DOHH2 (cell line): ENCODE data around the gene SLC39A13.

ENCODE experiments used
- H3F3A ChIP-seq: fragments of 200-600 bp; sonication (generic), shearing (Covaris generic); 2 replicates; pipeline ENCODE4 v1.6.0; 2016; ENCODE audit warnings: antibody characterized with exemption, mild to moderate bottlenecking; ENCODE audit not compliant: control insufficient read depth, insufficient read depth
- H3K27ac ChIP-seq: fragments of 200-600 bp; sonication (generic); 2 replicates; pipeline ENCODE4 v1.5.1; 2014; ENCODE audit warnings: low read depth, mild to moderate bottlenecking, low read length, moderate library complexity
- H3K27me3 ChIP-seq: fragments of 200-600 bp; sonication (generic); 2 replicates; pipeline ENCODE4 v1.6.1; 2014; ENCODE audit warnings: mild to moderate bottlenecking, low read length, mixed read lengths; ENCODE audit not compliant: control insufficient read depth
- H3K36me3 ChIP-seq: fragments of 200-600 bp; sonication (generic); 2 replicates; pipeline ENCODE4 v1.6.1; 2014; ENCODE audit warnings: mild to moderate bottlenecking, low read length, moderate library complexity, mixed read lengths; ENCODE audit not compliant: control insufficient read depth
- H3K4me1 ChIP-seq: fragments of 200-600 bp; sonication (generic); 2 replicates; pipeline ENCODE4 v1.6.1; 2014; ENCODE audit warnings: mild to moderate bottlenecking, low read length, mixed read lengths; ENCODE audit not compliant: control insufficient read depth
- H3K4me2 ChIP-seq: fragments of 200-600 bp; sonication (generic); 2 replicates; pipeline ENCODE4 v1.6.0; 2014; ENCODE audit warnings: mild to moderate bottlenecking, low read length, moderate library complexity
- H3K4me3 ChIP-seq: fragments of 200-600 bp; sonication (generic); 2 replicates; pipeline ENCODE4 v1.5.1; 2014; ENCODE audit warnings: mild to moderate bottlenecking, low read length, mixed read lengths
- H3K79me2 ChIP-seq: fragments of 200-600 bp; sonication (generic); 2 replicates; pipeline ENCODE4 v1.6.1; 2014; ENCODE audit warnings: mild to moderate bottlenecking, low read length, mixed read lengths; ENCODE audit not compliant: control insufficient read depth
- H3K9me2 ChIP-seq: fragments of 200-600 bp; sonication (generic); replicated peaks from 2 replicates; pipeline ENCODE4 v1.6.1; 2014; ENCODE audit warnings: mild to moderate bottlenecking, low read length, mixed read lengths; ENCODE audit not compliant: control insufficient read depth
- H3K9me3 ChIP-seq: fragments of 200-600 bp; sonication (generic); 2 replicates; pipeline ENCODE4 v1.6.1; 2014; ENCODE audit warnings: antibody characterized with exemption, low read length, mixed read lengths; ENCODE audit not compliant: control insufficient read depth, insufficient read depth
- H4K20me1 ChIP-seq: fragments of 200-600 bp; sonication (generic); 2 replicates; pipeline ENCODE4 v1.6.0; 2014; ENCODE audit warnings: low read depth, mild to moderate bottlenecking, antibody characterized with exemption, low read length, moderate library complexity; ENCODE audit not compliant: control insufficient read depth, insufficient read depth
- EZH2phosphoT487 ChIP-seq: fragments of 200-600 bp; sonication (generic); IDR thresholded peaks from 2 replicates; pipeline ENCODE4 v1.6.1; 2017; ENCODE audit warnings: borderline replicate concordance, mild to moderate bottlenecking, antibody characterized with exemption, low read length, moderate library complexity, mixed read lengths
- TF ChIP-seq, protein P1 (sequence below): fragments of 200-600 bp; sonication (generic); IDR thresholded peaks from one replicate; pipeline ENCODE4 v1.5.1; 2014; ENCODE audit warnings: antibody characterized with exemption, mild to moderate bottlenecking, low read depth, low read length; ENCODE audit not compliant: poor library complexity, severe bottlenecking

SLC39A13 gene

DNA sequence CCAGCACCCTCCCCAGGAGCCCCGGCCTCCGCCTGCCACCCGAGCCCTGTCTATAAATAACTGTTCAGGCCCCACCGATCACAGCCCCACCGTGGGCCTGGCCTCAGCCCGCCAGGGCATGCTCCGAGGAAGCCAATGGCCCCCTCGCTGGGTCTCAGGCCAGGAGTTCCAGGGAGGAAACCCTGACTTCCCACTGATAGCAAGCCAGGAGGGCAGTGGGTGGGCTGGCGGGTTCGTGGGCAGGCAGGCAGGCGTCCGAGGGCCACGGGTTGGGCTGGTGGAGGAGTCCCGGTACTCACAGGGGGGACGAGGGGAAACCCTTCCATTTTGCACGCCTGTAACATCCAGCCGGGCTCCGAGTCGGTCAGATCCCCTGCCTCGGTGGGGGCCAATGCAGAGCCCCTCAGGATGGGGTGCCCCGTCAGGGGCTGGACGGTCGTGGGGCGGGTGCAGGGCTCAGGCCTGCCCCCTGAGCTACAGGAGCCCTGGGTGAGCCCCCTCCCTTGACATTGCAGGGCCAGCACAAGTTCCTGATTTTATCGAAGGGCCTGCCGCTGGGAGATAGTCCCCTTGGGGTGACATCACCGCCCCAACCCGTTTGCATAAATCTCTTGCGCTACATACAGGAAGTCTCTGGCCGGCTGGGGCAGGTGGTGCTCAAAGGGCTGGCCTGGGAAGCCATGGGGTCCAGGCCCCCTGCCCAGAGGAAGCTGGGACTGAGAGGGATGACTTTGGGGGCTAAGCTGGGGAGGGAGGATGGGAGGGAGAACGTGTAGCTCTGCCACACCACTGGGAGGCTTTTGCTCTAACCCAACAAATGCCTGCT, 30.2 kb upstream of the SLC39A13 start, which contains the start of gene SPI1:
TSS of gene SPI1 (minus strand) at position 538 of the 826 bp plus-strand sequence. CDS start at position 344, 194 bp downstream.
- no peak for TF ChIP-seq EZH2phosphoT487
- TF ChIP-seq, protein P1, sequence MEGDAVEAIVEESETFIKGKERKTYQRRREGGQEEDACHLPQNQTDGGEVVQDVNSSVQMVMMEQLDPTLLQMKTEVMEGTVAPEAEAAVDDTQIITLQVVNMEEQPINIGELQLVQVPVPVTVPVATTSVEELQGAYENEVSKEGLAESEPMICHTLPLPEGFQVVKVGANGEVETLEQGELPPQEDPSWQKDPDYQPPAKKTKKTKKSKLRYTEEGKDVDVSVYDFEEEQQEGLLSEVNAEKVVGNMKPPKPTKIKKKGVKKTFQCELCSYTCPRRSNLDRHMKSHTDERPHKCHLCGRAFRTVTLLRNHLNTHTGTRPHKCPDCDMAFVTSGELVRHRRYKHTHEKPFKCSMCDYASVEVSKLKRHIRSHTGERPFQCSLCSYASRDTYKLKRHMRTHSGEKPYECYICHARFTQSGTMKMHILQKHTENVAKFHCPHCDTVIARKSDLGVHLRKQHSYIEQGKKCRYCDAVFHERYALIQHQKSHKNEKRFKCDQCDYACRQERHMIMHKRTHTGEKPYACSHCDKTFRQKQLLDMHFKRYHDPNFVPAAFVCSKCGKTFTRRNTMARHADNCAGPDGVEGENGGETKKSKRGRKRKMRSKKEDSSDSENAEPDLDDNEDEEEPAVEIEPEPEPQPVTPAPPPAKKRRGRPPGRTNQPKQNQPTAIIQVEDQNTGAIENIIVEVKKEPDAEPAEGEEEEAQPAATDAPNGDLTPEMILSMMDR = no peak
- peaks cover 45% of the 10 kb centered on the region for H3K36me3 ChIP-seq
- H3F3A ChIP-seq = no peaks in the 10 kb centered on the region
- H3K4me2 ChIP-seq = peak within 1 kb of the TSS; percentile 96
- no peaks in the 10 kb centered on the region for H3K9me2 ChIP-seq
- peak within 1 kb of the TSS; percentile 97 for H3K4me3 ChIP-seq
- no peaks in the 10 kb centered on the region for H4K20me1 ChIP-seq
- peak within 1 kb of the TSS; percentile 78 for H3K27ac ChIP-seq
- peaks cover 54% of the 10 kb centered on the region for H3K79me2 ChIP-seq
- H3K9me3 ChIP-seq = no peaks in the 10 kb centered on the region
- peaks cover 56% of the 10 kb centered on the region for H3K4me1 ChIP-seq
- no peaks in the 10 kb centered on the region for H3K27me3 ChIP-seq

DNA sequence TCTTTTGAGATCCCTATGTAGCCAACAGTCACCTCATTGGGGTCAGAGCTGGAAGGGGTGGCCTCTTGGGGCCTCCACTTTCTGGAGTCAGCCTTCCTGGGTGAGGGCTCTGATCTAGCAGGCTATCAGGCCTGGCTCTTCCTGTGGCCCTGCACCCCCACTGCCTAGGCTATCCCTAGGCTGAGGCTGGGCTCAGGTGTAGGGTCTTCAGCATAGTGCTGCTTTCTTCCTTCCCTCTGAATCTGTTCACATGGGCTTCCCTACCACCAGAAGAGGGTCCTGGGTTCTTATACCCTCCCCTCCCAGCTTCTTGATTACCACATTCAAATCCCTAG, 29.6 kb upstream of the SLC39A13 start:
- Histone ChIP-seq H3K9me3 (no peaks in the 10 kb centered on the region), H3K4me2 (peak overlapping the region; percentile 96), H4K20me1 (no peaks in the 10 kb centered on the region), H3K36me3 (peaks cover 39% of the 10 kb centered on the region), H3K4me1 (peaks cover 53% of the 10 kb centered on the region), H3K79me2 (peaks cover 48% of the 10 kb centered on the region), H3K4me3 (peak overlapping the region; percentile 97), H3K27ac (peak overlapping the region; percentile 78), H3F3A (no peaks in the 10 kb centered on the region), H3K27me3 (no peaks in the 10 kb centered on the region), H3K9me2 (no peaks in the 10 kb centered on the region)
- TF ChIP-seq, protein P1 = no peak
- TF ChIP-seq EZH2phosphoT487 = no peak

DNA sequence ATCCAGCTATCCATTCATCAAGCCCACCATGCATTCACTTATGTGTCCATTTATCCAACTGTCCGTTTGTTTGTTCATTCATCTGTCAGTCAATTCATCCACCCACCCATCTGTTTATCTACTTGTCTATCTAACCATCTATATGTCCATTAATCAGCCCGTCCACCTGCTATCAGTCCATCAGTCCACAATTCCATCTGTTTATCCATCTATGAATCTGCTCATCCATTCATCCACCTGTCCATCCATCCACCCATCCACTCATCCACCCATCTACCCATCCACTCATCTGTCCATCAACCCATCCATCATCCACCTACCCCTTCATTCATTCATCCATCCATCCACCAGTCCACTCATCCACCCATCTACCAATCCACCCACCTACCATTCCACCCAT, 29.1 kb upstream of the SLC39A13 start:
- H3K79me2 ChIP-seq = peaks cover 44% of the 10 kb centered on the region
- H3K4me1 ChIP-seq = peaks cover 48% of the 10 kb centered on the region
- no peaks in the 10 kb centered on the region for H3F3A ChIP-seq
- H3K4me3 ChIP-seq = no peak overlapping the region
- peaks cover 34% of the 10 kb centered on the region for H3K36me3 ChIP-seq
- no peaks in the 10 kb centered on the region for H3K9me3 ChIP-seq
- TF ChIP-seq, protein P1 = no peak
- no peak for TF ChIP-seq EZH2phosphoT487
- H4K20me1 ChIP-seq = no peaks in the 10 kb centered on the region
- H3K27me3 ChIP-seq = no peaks in the 10 kb centered on the region
- H3K27ac ChIP-seq = no peak overlapping the region
- no peaks in the 10 kb centered on the region for H3K9me2 ChIP-seq
- peak overlapping the region; percentile 96; the same call in 1 of the 2 replicates for H3K4me2 ChIP-seq
